Small intestine (tissue), 7 donors: ENCODE results near the gene KRT15. TPM values are rescaled to one million over a fixed set of nuclear protein-coding genes. Genes with fewer than 3 reads are reported as not detected.
A peak's percentile ranks its signal among the peaks of the same experiment; 100 is the strongest.

ENCODE experiments used
- DNase-seq, 2 donors: peaks; one replicate each; pipeline versions ENCODE4 v3.0.0 to v3.0.0-alpha.2; 2013
- FAIRE-seq: peaks from 2 replicates; lab custom pipeline; 2012; peaks lifted over from hg19 to GRCh38; lab: Jason Lieb, UNC
- H3K27ac ChIP-seq, 3 donors: one replicate each; pipeline ENCODE4 v1.5.1; 2013; ENCODE audit warnings: low read length in 2 of 3, mild to moderate bottlenecking in 2 of 3, control low read depth in 1 of 3, inconsistent platforms in 1 of 3, low read depth in 1 of 3, moderate library complexity in 1 of 3
- H3K27me3 ChIP-seq, 3 donors: one replicate each; pipeline ENCODE4 v1.6.1; 2013; ENCODE audit warnings: low read length in 3 of 3, inconsistent platforms in 1 of 3; ENCODE audit not compliant: control insufficient read depth in 3 of 3, insufficient read depth in 3 of 3
- H3K36me3 ChIP-seq, 3 donors: one replicate each; pipeline ENCODE4 v1.6.1; 2013; ENCODE audit warnings: low read length in 3 of 3, inconsistent platforms in 1 of 3, low read depth in 1 of 3, mild to moderate bottlenecking in 1 of 3, moderate library complexity in 1 of 3; ENCODE audit not compliant: control insufficient read depth in 3 of 3, insufficient read depth in 2 of 3
- H3K4me1 ChIP-seq, 3 donors: one replicate each; pipeline ENCODE4 v1.6.1; 2013; ENCODE audit warnings: low read length in 2 of 3, inconsistent platforms in 1 of 3, low read depth in 1 of 3, mild to moderate bottlenecking in 1 of 3, moderate library complexity in 1 of 3; ENCODE audit not compliant: control insufficient read depth in 3 of 3, insufficient read depth in 2 of 3
- H3K4me3 ChIP-seq, 3 donors: one replicate each; pipeline ENCODE4 v1.5.1; 2013; ENCODE audit warnings: low read length in 3 of 3, control low read depth in 1 of 3, inconsistent platforms in 1 of 3, low read depth in 1 of 3, mild to moderate bottlenecking in 1 of 3, moderate library complexity in 1 of 3
- H3K9me3 ChIP-seq, 2 donors: one replicate each; pipeline ENCODE4 v1.6.1; 2013; ENCODE audit warnings: low read depth in 1 of 2, low read length in 1 of 2; ENCODE audit not compliant: control insufficient read depth in 2 of 2, insufficient read depth in 1 of 2
- WGBS, 3 donors: extraction: QIAGEN DNeasy Blood & Tissue Kit; methylation state at CpG; one replicate each; pipeline ENCODE4 v1.1.7; 2013; 5-methylcytosine and 5-hydroxymethylcytosine counted together
- polyA plus RNA-seq, 4 donors: library from polyadenylated mRNA; stranded (reverse) in 3 of 4; unstranded in 1 of 4; fragments of 200-250 nt in 3 of 4; fragments of 120-200 nt in 1 of 4; gene quantifications; one replicate each; pipeline versions ENCODE4 v1.2.1 to v1.2.3, GENCODE V29; 2013
- donor health status: healthy with polysubstance abuse.
- donor health status: control.
- donor health status: control.
- donor health status: Bipolar disorder and iron deficiency.
- donor health status: healthy.

Gene KRT15
- polyA plus RNA-seq, 4 donors: 0.62 to 18.9 (median 6.6) TPM

- FAIRE-seq (no peak), DNase-seq (no peak)
- Histone ChIP-seq H3K27ac (no peak overlapping the region), H3K36me3 (no peaks in the 10 kb centered on the region), H3K4me3 (no peak overlapping the region), H3K4me1 (peaks cover 0 to 3% (median 3%) of the 10 kb centered on the region in 3 donors), H3K9me3 (no peaks in the 10 kb centered on the region), H3K27me3 (peaks cover 0 to 4% (median 0%) of the 10 kb centered on the region in 3 donors)
- WGBS, 3 donors: 66 to 70% (median 67%) methylated on average over 15 of the region's 15 CpGs
Measured at GRCh38 chr17:41500131-41500911, 18.4 kb downstream of the KRT15 start.

DNA sequence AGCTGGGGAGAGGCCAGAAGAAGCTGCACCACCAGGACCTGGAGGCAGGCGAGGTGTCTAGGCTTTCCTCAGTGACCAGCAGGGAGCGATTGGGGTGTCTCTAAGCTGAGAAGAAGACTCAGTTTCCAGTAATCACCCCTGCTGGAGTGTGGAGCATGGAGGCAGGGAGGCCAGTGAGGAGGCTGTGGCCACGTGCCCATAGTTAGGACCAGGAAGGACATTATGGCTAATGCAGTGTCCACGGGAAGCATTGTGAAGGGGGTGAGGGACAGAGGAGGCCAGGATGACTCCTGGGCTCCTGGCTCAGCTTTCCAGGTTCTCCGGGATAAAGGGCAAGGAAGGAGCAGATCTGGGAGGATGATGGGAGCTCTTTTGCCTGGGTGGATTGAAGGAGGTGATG lies 19.0 kb downstream of the KRT15 start:
- 74 to 80% (median 80%) methylated on average over 5 of the region's 5 CpGs for WGBS, 3 donors
- FAIRE-seq: no peak
- no peak overlapping the region for H3K27ac ChIP-seq

GRCh38 chr17:41498276-41498675 lies 20.4 kb downstream of the KRT15 start:
- DNase-seq: no peak
- Histone ChIP-seq H3K36me3 (no peaks in the 10 kb centered on the region), H3K9me3 (no peaks in the 10 kb centered on the region), H3K4me3 (no peak overlapping the region), H3K27ac (no peak overlapping the region), H3K4me1 (peaks cover 2 to 3% (median 3%) of the 10 kb centered on the region in 3 donors), H3K27me3 (peaks cover 0 to 4% (median 0%) of the 10 kb centered on the region in 3 donors)
- no peak for FAIRE-seq
- WGBS, 3 donors: 62 to 73% (median 69%) methylated on average over 6 of the region's 6 CpGs

More for the DNA sequence above, 19.0 kb downstream of the KRT15 start:
- Histone ChIP-seq H3K4me1 (peaks cover 0 to 3% (median 3%) of the 10 kb centered on the region in 3 donors), H3K36me3 (no peaks in the 10 kb centered on the region), H3K4me3 (no peak overlapping the region), H3K9me3 (no peaks in the 10 kb centered on the region), H3K27me3 (peaks cover 0 to 4% (median 0%) of the 10 kb centered on the region in 3 donors)
- DNase-seq: no peak

- H3K27me3 ChIP-seq: peaks cover 0 to 4% (median 0%) of the 10 kb centered on the region in 3 donors
- no peaks in the 10 kb centered on the region for H3K9me3 ChIP-seq
- no peaks in the 10 kb centered on the region for H3K36me3 ChIP-seq
- FAIRE-seq: no peak
- WGBS, 3 donors: 30 to 46% (median 38%) methylated on average over 11 to 12 of the region's 12 CpGs
- H3K4me1 ChIP-seq: peaks cover 3 to 8% (median 3%) of the 10 kb centered on the region in 3 donors
- no peak overlapping the region for H3K4me3 ChIP-seq
- peak overlapping the region in 2 of 3 donors; percentile 27 to 56 for H3K27ac ChIP-seq
- DNase-seq: peak; percentile 86 to 94
Measured at GRCh38 chr17:41496803-41497484, 21.7 kb downstream of the KRT15 start.

GRCh38 chr17:41494524-41494923 lies 24.2 kb downstream of the KRT15 start:
- Histone ChIP-seq H3K9me3 (no peaks in the 10 kb centered on the region), H3K4me3 (no peak overlapping the region), H3K27me3 (peaks cover 0 to 2% (median 0%) of the 10 kb centered on the region in 3 donors), H3K4me1 (peaks cover 3 to 10% (median 3%) of the 10 kb centered on the region in 3 donors), H3K27ac (no peak overlapping the region), H3K36me3 (no peaks in the 10 kb centered on the region)
- WGBS, 3 donors: 69 to 74% (median 74%) methylated on average over 2 of the region's 2 CpGs
- DNase-seq: no peak
- no peak for FAIRE-seq

DNA sequence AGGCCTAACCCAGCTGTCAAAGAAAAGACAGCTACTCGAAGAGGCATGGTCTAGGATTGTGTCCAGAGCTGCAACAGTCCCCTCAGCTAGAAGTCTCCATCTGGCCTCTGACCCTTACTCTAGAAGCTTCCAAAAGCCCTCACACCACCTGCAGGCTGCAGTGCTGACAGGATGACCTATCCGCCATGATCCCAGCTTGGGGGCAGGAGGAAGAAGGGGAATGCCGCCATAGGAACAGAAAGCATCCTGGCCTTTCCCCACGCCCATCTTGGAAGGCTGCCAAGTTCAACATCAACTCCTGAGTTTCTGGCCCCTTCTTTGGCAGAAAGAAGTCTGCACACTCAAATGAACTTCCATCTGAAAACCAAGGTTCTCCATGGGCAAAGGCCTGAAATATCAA lies 25.9 kb downstream of the KRT15 start:
- Histone ChIP-seq H3K27ac (peak overlapping the region in 1 of 3 donors; percentile 28), H3K9me3 (no peaks in the 10 kb centered on the region), H3K4me3 (no peak overlapping the region), H3K4me1 (peaks cover 3 to 10% (median 3%) of the 10 kb centered on the region in 3 donors), H3K27me3 (peaks cover 0 to 8% (median 0%) of the 10 kb centered on the region in 3 donors), H3K36me3 (no peaks in the 10 kb centered on the region)
- FAIRE-seq: no peak
- peak in 1 of 2 donors; percentile 74 for DNase-seq
- WGBS, 3 donors: 40 to 47% (median 46%) methylated on average over 4 of the region's 4 CpGs

DNA sequence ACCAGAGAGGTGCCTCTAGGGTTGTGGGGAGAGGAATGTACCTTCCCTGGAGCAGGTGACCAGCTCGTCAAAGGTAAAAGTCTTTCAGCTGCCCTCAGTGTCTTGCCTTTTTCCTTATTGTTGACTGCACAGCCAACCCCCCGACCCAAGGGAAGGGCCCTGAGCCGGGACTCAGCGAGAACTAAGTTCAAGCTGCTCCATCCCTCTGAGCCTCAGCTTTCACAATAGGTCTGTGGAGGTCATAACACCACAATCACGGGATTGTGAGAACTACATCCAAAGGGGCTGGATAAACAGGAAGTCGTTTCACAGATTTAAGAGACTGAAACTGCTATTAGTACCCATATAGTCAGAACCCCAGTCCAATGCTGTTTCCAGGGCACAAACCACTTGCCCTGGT lies 26.3 kb downstream of the KRT15 start:
- H3K36me3 ChIP-seq: no peaks in the 10 kb centered on the region
- DNase-seq (no peak), FAIRE-seq (no peak)
- H3K27ac ChIP-seq: peak overlapping the region in 1 of 3 donors; percentile 28
- no peaks in the 10 kb centered on the region for H3K9me3 ChIP-seq
- WGBS, 3 donors: 55 to 68% (median 64%) methylated on average over 6 of the region's 6 CpGs
- H3K4me3 ChIP-seq: no peak overlapping the region
- peaks cover 0 to 10% (median 3%) of the 10 kb centered on the region in 3 donors for H3K4me1 ChIP-seq
- peaks cover 0 to 11% (median 0%) of the 10 kb centered on the region in 3 donors for H3K27me3 ChIP-seq

DNA sequence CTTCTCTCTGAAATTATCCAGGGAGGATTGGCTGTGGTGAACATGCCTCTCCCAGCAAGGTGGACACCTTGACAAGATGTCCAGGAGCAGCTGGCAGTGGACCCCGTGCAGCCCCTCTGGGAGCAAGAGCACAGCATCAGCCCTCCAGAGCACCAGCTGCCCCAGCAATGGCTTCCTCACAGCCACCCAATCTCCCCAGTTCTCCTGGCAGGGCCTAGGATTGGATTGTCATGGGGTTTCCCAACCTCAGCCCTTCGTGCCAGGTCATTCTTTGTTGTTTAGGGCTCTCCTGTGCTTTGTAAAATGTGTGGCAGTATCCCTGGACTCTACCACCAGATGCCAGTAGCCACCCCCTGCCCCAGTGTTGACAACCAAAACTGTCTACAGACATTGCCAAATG lies 27.2 kb downstream of the KRT15 start:
- no peaks in the 10 kb centered on the region for H3K36me3 ChIP-seq
- FAIRE-seq: no peak
- no peak overlapping the region for H3K4me3 ChIP-seq
- no peak overlapping the region for H3K27ac ChIP-seq
- peaks cover 0 to 10% (median 0%) of the 10 kb centered on the region in 3 donors for H3K4me1 ChIP-seq
- WGBS, 3 donors: 62 to 84% (median 83%) methylated on average over 2 of the region's 2 CpGs
- peaks cover 0 to 19% (median 0%) of the 10 kb centered on the region in 3 donors for H3K27me3 ChIP-seq
- DNase-seq: no peak
- H3K9me3 ChIP-seq: no peaks in the 10 kb centered on the region
